ENCODE data around the gene TOMM34. TPM values are rescaled to one million over a fixed set of nuclear protein-coding genes. Genes with fewer than 3 reads are reported as not detected.

Gene TOMM34
- total and polyA plus RNA-seq, 9 of the 15 experiments (the other 6 are each of a cell fraction or from before 2014, with no cell fraction given), result 18.1 to 69.4 (median 41.7) TPM

DNA sequence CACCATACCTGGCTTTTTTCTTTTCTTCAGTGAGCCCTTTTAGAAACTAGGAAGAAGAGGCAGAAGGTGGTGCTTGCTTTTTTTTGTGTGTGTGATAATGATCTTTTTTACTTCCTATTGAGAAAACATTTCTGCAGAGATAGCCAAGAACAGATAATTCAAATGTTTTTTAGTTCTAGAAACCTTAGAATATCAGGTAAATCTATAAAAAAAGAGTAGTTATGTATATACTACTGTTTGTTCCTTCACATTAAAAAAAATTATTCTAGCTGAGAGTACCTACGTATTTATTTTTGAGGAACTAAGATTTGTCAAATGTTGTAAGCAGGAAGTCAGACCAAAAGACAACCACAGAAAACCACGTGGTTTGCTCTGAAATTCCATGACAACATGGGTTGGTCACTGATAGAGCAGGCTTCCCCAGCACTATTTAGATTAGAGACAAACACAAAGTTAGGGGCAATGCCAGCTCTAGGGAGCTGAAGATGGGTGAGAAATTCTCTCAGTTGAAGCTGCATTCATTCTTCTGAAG, 19.0 kb upstream of the TOMM34 start (continued):
- TF ChIP-seq, protein P1, sequence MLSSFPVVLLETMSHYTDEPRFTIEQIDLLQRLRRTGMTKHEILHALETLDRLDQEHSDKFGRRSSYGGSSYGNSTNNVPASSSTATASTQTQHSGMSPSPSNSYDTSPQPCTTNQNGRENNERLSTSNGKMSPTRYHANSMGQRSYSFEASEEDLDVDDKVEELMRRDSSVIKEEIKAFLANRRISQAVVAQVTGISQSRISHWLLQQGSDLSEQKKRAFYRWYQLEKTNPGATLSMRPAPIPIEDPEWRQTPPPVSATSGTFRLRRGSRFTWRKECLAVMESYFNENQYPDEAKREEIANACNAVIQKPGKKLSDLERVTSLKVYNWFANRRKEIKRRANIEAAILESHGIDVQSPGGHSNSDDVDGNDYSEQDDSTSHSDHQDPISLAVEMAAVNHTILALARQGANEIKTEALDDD (IDR thresholded peaks at IDR 0.05), result peak; percentile 44; the same call in 1 of the 2 replicates
- TF ChIP-seq RFX7 (CRISPR knock-in tag; IDR thresholded peaks at IDR 0.05) (no peak), FOXK2 (conservative IDR thresholded peaks at IDR 0.05 in 1 of 2, IDR thresholded peaks at IDR 0.05 in 1 of 2; ENCODE audit: low read depth in 2 of 2) (peak; percentile 91), ARNT (IDR thresholded peaks at IDR 0.05) (no peak), ZKSCAN8 (CRISPR knock-in tag; IDR thresholded peaks at IDR 0.05) (no peak), NUFIP1 (IDR thresholded peaks at IDR 0.05; ENCODE audit: partially characterized antibody) (no peak), CBX5 (IDR thresholded peaks at IDR 0.05; ENCODE audit: borderline replicate concordance, low read depth) (no peak), JUND (IDR thresholded peaks at IDR 0.05; ENCODE audit: borderline replicate concordance, low read depth, low read length) (peak; percentile 32; the same call in 1 of the 2 replicates), JUND (tag; IDR thresholded peaks at IDR 0.05; ENCODE audit: borderline replicate concordance, low read depth, low read length) (peak; percentile 15; the same call in 1 of the 3 replicates), CHD4 (IDR thresholded peaks at IDR 0.05; ENCODE audit: insufficient read depth, insufficient replicate concordance, low read depth, low read length, poor library complexity, severe bottlenecking) (no peak), CREM (IDR thresholded peaks at IDR 0.05; ENCODE audit: low read depth) (peak; percentile 24; the same call in 1 of the 2 replicates), ZNF384 (IDR thresholded peaks at IDR 0.05; ENCODE audit: low read depth, low read length) (peak; percentile 36; the same call in 1 of the 2 replicates), GABPA (tag; conservative IDR thresholded peaks at IDR 0.05; ENCODE audit: low read depth) (peak; percentile 52), PHB2 (IDR thresholded peaks at IDR 0.05; ENCODE audit: low read depth) (no peak)
- TF ChIP-seq, protein P2, sequence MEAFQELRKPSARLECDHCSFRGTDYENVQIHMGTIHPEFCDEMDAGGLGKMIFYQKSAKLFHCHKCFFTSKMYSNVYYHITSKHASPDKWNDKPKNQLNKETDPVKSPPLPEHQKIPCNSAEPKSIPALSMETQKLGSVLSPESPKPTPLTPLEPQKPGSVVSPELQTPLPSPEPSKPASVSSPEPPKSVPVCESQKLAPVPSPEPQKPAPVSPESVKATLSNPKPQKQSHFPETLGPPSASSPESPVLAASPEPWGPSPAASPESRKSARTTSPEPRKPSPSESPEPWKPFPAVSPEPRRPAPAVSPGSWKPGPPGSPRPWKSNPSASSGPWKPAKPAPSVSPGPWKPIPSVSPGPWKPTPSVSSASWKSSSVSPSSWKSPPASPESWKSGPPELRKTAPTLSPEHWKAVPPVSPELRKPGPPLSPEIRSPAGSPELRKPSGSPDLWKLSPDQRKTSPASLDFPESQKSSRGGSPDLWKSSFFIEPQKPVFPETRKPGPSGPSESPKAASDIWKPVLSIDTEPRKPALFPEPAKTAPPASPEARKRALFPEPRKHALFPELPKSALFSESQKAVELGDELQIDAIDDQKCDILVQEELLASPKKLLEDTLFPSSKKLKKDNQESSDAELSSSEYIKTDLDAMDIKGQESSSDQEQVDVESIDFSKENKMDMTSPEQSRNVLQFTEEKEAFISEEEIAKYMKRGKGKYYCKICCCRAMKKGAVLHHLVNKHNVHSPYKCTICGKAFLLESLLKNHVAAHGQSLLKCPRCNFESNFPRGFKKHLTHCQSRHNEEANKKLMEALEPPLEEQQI (IDR thresholded peaks at IDR 0.05), result no peak
- TF ChIP-seq, protein P3, sequence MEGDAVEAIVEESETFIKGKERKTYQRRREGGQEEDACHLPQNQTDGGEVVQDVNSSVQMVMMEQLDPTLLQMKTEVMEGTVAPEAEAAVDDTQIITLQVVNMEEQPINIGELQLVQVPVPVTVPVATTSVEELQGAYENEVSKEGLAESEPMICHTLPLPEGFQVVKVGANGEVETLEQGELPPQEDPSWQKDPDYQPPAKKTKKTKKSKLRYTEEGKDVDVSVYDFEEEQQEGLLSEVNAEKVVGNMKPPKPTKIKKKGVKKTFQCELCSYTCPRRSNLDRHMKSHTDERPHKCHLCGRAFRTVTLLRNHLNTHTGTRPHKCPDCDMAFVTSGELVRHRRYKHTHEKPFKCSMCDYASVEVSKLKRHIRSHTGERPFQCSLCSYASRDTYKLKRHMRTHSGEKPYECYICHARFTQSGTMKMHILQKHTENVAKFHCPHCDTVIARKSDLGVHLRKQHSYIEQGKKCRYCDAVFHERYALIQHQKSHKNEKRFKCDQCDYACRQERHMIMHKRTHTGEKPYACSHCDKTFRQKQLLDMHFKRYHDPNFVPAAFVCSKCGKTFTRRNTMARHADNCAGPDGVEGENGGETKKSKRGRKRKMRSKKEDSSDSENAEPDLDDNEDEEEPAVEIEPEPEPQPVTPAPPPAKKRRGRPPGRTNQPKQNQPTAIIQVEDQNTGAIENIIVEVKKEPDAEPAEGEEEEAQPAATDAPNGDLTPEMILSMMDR (IDR thresholded peaks at IDR 0.05 in 2 of 3, conservative IDR thresholded peaks at IDR 0.05 in 1 of 3; ENCODE audit: insufficient read depth in 2 of 3, low read depth in 1 of 3, low read length in 3 of 3), result no peak
- TF ChIP-seq, protein P4, sequence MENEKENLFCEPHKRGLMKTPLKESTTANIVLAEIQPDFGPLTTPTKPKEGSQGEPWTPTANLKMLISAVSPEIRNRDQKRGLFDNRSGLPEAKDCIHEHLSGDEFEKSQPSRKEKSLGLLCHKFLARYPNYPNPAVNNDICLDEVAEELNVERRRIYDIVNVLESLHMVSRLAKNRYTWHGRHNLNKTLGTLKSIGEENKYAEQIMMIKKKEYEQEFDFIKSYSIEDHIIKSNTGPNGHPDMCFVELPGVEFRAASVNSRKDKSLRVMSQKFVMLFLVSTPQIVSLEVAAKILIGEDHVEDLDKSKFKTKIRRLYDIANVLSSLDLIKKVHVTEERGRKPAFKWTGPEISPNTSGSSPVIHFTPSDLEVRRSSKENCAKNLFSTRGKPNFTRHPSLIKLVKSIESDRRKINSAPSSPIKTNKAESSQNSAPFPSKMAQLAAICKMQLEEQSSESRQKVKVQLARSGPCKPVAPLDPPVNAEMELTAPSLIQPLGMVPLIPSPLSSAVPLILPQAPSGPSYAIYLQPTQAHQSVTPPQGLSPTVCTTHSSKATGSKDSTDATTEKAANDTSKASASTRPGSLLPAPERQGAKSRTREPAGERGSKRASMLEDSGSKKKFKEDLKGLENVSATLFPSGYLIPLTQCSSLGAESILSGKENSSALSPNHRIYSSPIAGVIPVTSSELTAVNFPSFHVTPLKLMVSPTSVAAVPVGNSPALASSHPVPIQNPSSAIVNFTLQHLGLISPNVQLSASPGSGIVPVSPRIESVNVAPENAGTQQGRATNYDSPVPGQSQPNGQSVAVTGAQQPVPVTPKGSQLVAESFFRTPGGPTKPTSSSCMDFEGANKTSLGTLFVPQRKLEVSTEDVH (IDR thresholded peaks at IDR 0.05; ENCODE audit: low read depth, partially characterized antibody), result no peak
